KOPT-K1 (cell line): Measurements from ENCODE around the gene ZNF570.

Source experiments
- H3K27ac ChIP-seq: fragments of 200-600 bp; sonication (generic); 2 replicates; pipeline ENCODE4 v1.5.1; 2016; ENCODE audit warnings: antibody characterized with exemption, mild to moderate bottlenecking, low read depth, low read length; ENCODE audit not compliant: poor library complexity, severe bottlenecking
- H3K36me3 ChIP-seq: fragments of 200-600 bp; sonication (generic); 2 replicates; pipeline ENCODE4 v1.5.1; 2017; ENCODE audit warnings: antibody characterized with exemption, mild to moderate bottlenecking, low read length, moderate library complexity; ENCODE audit not compliant: insufficient read depth
- H3K9me3 ChIP-seq: fragments of 200-600 bp; sonication (generic); 2 replicates; pipeline ENCODE4 v1.5.1; 2017; ENCODE audit warnings: antibody characterized with exemption, low read length, mild to moderate bottlenecking; ENCODE audit not compliant: insufficient read depth, poor library complexity, severe bottlenecking

ZNF570 gene

DNA sequence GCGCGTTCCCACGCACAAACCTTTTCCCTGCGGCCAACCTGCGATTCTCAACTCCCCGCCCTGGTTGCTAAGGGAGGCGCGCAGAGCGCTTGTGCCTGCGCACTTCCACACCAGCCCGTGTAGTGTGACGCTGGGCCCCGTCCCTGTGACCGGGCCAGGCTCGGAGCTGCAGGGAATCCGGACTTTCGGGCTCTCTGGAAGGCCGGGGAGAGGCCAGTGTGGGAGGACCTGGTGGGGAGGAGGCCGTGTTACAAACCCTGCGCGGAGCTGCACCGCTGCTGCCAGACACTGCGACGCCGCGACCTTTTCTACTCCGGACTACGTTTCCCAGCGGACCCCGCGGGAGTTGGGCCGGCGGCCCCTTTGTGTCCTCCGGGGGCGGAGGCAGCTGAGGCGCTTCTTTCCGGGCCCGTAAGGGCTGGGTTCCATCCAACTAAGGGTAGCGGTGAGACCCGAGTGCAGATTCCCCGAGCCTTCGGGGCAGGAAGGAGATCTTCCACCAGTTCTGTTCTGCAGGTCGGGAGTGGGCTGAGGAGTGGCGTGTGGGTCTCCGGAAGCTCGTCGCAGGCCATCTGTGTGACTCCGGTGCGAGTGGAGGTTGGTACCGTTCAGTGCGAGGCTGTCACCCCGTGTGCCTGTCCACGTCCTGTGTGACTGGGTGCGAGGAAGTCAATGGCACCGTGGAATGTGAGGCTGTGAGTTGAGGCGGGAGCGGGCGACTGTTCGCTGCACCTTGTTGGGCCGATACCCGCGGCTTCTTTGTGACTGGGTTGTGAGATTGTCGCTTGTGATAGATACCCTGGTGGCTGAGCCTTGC, at the start of gene ZNF570:
ZNF570 (plus strand) TSS at position 396 of the 817 bp plus-strand sequence. CDS start 999 bp downstream, outside the sequence.
- Histone ChIP-seq H3K9me3 (peaks cover 46% of the 10 kb centered on the region), H3K27ac (peak within 1 kb of the TSS; percentile 73), H3K36me3 (peaks cover 38% of the 10 kb centered on the region)

DNA sequence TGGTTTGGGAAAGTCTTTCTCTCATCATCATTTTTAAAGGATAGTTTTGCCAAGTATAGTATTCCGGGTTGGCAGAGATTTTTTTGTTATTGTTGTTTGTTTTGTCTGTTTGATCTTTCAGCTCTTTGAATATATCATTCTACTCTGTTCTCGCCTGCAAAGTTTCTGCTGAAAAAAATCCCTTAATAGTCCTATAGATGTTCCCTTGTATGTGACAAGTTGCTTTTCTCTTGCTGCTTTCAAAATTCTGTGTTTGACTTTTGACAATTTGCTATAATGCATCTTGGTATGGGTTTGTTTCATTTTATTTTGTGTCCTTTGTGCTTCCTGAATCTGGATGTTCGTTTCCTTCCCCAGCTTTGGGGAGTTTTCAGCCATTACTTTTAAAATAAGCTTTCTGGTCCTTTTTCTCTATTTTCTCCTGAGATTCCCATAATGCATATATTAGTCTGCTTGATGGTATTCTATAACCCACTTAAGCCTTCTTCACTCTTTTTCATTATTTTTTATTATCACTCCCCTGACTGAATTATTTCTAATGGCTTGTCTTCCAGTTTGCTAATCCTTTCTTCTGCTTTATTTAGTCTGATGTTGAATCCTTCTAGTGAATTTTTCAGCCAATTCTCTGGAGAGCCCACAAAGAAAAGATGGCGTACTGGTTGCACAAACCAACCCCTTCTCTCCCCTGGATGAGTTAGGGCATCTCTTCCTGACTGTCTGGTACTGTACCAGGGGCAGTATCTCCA, 16.5 kb upstream of the ZNF570 start:
- Histone ChIP-seq H3K9me3 (peaks cover 100% of the 10 kb centered on the region), H3K27ac (no peak overlapping the region)

DNA sequence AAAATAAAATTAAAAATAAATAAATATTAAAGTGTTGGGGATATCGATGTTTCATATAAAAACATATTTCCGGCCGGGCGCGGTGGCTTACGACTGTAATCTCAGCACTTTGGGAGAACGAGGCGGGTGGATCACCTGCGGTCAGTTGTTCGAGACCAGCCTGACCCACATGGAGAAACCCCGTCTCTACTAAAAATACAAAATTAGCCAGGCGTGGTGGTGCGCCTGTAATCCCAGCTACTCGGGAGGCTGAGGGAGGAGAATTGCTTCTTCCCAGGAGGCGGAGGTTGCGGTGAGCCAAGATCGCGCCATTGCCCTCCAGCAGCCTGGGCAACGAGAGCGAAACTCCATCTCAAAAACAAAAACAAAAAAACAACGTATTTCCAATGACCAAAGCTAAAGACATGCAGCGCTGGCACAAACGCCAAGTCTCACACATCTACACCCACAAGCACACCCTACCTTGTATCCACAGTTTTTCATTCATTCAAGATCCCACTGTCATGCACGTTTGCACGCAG, 2.8 kb upstream of the ZNF570 start:
- H3K36me3 ChIP-seq: peaks cover 42% of the 10 kb centered on the region
- peak overlapping the region; percentile 91 for H3K27ac ChIP-seq
- H3K9me3 ChIP-seq: peaks cover 48% of the 10 kb centered on the region

More for the DNA sequence above, 16.5 kb upstream of the ZNF570 start:
- H3K36me3 ChIP-seq: peaks cover 58% of the 10 kb centered on the region

DNA sequence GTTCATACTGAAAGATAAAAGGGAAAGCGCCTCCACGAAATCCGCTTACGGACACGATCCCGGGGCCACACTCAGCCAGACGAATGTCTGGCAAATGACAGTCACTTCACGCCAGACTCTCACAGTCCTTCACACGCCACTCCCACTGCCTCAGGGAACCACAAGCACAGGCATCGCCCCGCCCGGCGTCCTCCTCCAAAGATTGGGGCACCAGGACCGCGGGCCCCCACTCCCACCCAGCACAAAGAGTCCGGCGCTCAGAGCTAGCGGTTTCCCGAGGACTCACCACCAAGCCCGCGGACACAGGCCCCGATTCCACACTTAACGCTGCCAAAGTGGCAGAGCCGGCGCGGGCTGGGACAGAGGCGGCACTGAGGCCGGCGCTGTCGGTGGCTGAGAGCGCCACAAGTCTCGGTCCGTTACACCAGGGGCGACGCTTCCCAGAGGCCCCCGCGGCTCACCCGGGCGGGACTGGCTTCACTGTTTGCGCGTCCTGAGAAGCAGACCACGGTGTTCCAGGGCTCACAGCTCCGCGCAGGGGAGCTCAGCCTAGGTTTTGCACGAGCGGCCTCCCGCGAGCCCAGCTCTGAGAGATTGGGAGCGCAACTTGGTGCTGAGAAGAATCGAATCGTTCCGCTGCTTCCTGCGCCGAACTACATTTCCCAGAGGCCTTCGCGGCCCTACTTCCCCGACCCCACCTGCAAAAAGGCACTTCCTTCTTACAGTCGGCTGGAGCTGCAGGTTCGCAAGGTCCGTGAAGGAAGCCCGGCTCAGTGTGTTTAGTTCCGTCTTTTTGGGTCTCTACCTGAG, 2.2 kb upstream of the ZNF570 start, which contains the start of gene ZNF569:
ZNF569 (minus strand) TSS at position 647 of the 810 bp plus-strand sequence. CDS start 22,523 bp downstream, outside the sequence.
- Histone ChIP-seq H3K9me3 (peaks cover 48% of the 10 kb centered on the region), H3K27ac (peak within 1 kb of the TSS; percentile 91), H3K36me3 (peaks cover 42% of the 10 kb centered on the region)

DNA sequence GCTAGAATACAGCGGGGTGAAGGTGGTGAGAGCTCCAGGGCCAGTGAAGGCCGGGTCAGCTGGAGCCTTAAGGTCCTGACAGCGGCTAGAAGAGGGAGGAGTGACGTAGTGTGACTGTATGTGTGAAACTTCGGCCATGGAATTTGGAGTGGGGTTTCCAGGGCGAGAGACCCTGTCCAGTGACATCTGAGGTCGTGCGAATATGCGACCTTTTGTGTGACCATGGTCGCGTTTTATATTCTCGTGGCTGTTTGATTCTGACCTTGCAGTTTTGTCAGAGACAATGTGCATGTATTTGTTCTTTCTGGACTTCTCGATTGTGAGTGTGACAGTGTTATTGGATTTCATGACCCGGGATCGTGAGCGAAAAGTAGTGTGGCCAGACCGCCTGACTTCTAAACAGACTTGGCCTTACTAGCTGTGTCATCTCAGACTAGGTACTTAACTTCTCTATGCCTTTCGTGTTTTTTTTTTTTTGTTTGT, 1.5 kb upstream of the ZNF570 start:
- peaks cover 42% of the 10 kb centered on the region for H3K36me3 ChIP-seq
- peak overlapping the region; percentile 91 for H3K27ac ChIP-seq
- peaks cover 48% of the 10 kb centered on the region for H3K9me3 ChIP-seq

DNA sequence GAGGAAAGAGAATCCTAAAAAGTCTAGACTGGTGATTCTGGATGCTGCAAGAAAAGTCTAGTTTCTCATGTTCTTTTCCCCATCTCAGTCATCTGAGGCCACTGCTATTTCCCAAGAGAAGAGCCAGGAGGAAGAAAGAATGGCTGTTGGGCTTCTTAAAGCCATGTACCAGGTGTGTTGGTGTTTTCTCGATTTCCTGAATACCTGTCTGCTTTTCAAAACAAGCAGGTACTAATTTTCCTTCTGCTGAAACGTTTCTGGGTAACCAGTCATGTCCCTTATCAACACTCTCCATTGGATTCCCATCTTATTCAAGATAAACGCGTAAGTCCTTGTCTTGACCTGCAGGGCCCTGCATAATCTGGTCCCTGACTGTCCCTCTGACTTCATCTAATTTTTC, 1.1 kb downstream of the ZNF570 start:
- Histone ChIP-seq H3K27ac (peak overlapping the region; percentile 73), H3K9me3 (peaks cover 41% of the 10 kb centered on the region), H3K36me3 (peaks cover 36% of the 10 kb centered on the region)

DNA sequence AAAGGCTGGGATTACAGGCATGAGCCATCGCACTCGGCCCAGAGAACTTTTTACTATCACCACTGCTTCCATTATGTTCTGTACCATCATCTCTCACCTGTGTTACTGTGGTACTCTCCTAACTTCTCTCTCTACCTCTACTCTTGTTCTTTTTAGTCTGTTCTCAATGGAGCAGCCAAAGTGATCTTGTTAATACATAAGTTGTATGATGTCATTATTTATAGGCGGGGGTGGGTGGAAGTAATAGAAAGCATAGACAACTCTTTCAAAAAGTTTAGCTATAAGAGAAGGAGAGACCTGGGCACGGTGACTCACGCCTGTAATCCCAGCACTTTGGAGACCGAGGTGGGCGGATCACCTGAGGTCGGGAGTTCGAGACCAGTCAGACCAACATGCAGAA, 3.0 kb downstream of the ZNF570 start:
- Histone ChIP-seq H3K9me3 (peaks cover 52% of the 10 kb centered on the region), H3K36me3 (peaks cover 54% of the 10 kb centered on the region), H3K27ac (no peak overlapping the region)

- peaks cover 99% of the 10 kb centered on the region for H3K9me3 ChIP-seq
- H3K36me3 ChIP-seq: peaks cover 70% of the 10 kb centered on the region
- H3K27ac ChIP-seq: no peak overlapping the region
Measured at GRCh38 chr19:37484406-37485168, 15.4 kb downstream of the ZNF570 start.

GRCh38 chr19:37492213-37492612, 23.1 kb downstream of the ZNF570 start:
- Histone ChIP-seq H3K9me3 (peaks cover 66% of the 10 kb centered on the region), H3K36me3 (no peaks in the 10 kb centered on the region), H3K27ac (no peak overlapping the region)

GRCh38 chr19:37505958-37506386, 36.8 kb downstream of the ZNF570 start:
- Histone ChIP-seq H3K9me3 (peaks cover 55% of the 10 kb centered on the region), H3K27ac (no peak overlapping the region), H3K36me3 (no peaks in the 10 kb centered on the region)

GRCh38 chr19:37506387-37507166, 37.4 kb downstream of the ZNF570 start, which contains the start of gene ZNF793:
TSS of gene ZNF793 (plus strand) at chr19:37506939. CDS start at chr19:37523440, 16,501 bp downstream.
- Histone ChIP-seq H3K27ac (no peak within 1 kb of the TSS), H3K9me3 (peaks cover 55% of the 10 kb centered on the region), H3K36me3 (no peaks in the 10 kb centered on the region)

DNA sequence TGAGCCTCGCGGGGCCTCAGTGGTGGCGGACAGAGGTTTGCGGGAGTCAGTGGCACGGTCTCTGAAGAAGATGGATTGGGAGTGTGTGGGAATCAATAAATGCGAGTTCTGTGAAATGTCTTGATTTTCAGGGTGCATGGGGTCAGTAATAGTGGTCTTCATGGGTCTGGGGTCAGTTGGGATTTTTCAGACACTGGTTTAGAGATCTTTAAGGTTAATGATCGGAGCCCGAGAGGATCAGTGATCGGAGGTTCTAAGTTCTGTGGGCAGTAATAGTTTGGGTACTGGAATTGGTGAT, 38.0 kb downstream of the ZNF570 start:
- H3K27ac ChIP-seq: no peak overlapping the region
- H3K9me3 ChIP-seq: peaks cover 55% of the 10 kb centered on the region
- no peaks in the 10 kb centered on the region for H3K36me3 ChIP-seq

- Histone ChIP-seq H3K36me3 (no peaks in the 10 kb centered on the region), H3K27ac (no peak overlapping the region), H3K9me3 (peaks cover 23% of the 10 kb centered on the region)
Measured at GRCh38 chr19:37511186-37511585, 42.0 kb downstream of the ZNF570 start.
